Stomach (tissue), 9 donors: ENCODE results near the gene GRIA1. TPM values are rescaled to one million over a fixed set of nuclear protein-coding genes. Genes with fewer than 3 reads are reported as not detected.

Experiments used
- DNase-seq, 2 donors: peaks; one replicate each; pipeline versions ENCODE4 v3.0.0 to v3.0.0-alpha.2; 2013 to 2019
- H3K27ac ChIP-seq, 5 donors: fragments of 200-600 bp in 4 of 5; sonication (generic) in 4 of 5; one replicate each; pipeline ENCODE4 v1.5.1; 2013 to 2019; ENCODE audit warnings: mild to moderate bottlenecking in 1 of 5, moderate library complexity in 1 of 5
- H3K27me3 ChIP-seq, 3 donors: fragments of 200-600 bp; sonication (generic); one replicate each; pipeline ENCODE4 v1.5.1; 2017 to 2019; ENCODE audit warnings: mixed run types in 1 of 3
- H3K36me3 ChIP-seq, 4 donors: fragments of 200-600 bp; sonication (generic); 1 replicate in 3 of 4; 2 replicates in 1 of 4; pipeline ENCODE4 v1.5.1; 2016 to 2019
- H3K4me1 ChIP-seq, 4 donors: fragments of 200-600 bp; sonication (generic); one replicate each; pipeline ENCODE4 v1.5.1; 2016 to 2019
- H3K4me3 ChIP-seq, 4 donors: fragments of 200-600 bp; sonication (generic) in 3 of 4; one replicate each; pipeline ENCODE4 v1.5.1; 2016 to 2019; ENCODE audit warnings: mild to moderate bottlenecking in 1 of 4
- H3K9me3 ChIP-seq, 4 donors: fragments of 200-600 bp; sonication (generic); one replicate each; pipeline ENCODE4 v1.5.1; 2016 to 2019
- EP300 ChIP-seq: sonication (generic); formaldehyde crosslinking; IDR thresholded peaks from one replicate; pipeline ENCODE4 v1.6.1; 2017; ENCODE audit warnings: antibody characterized with exemption
- POLR2A ChIP-seq, 4 donors: fragments of 450-650 bp; IDR thresholded peaks; one replicate each; pipeline ENCODE4 v1.6.1; 2016; ENCODE audit warnings: antibody characterized with exemption in 4 of 4, control low read depth in 2 of 4, mild to moderate bottlenecking in 1 of 4, moderate library complexity in 1 of 4
- POLR2AphosphoS5 ChIP-seq, 3 donors: sonication (generic); formaldehyde crosslinking; IDR thresholded peaks; one replicate each; pipeline ENCODE4 v1.6.1; 2016; ENCODE audit warnings: antibody characterized with exemption in 3 of 3
- WGBS, 5 donors: extraction: QIAGEN DNeasy Blood & Tissue Kit in 3 of 5; methylation state at CpG; one replicate each; pipeline versions ENCODE4 v1.1.5 to v1.1.7; 2013 to 2018; 5-methylcytosine and 5-hydroxymethylcytosine counted together
- intact Hi-C: fragments of 100-400 bp; cut with DNase I; formaldehyde crosslinking; loops from one replicate; pipeline ENCODE4 v1.15.1; 2023; ENCODE audit warnings: low total_unique reads
- polyA plus RNA-seq, 3 donors: library from polyadenylated mRNA; stranded (reverse); fragments of 200-250 nt; gene quantifications; one replicate each; pipeline ENCODE4 v1.2.3, GENCODE V29; 2013
- total RNA-seq, 5 donors: library from RNA; depleted of rRNA; stranded (reverse); fragments of >200 nt; gene quantifications; one replicate each; pipeline versions ENCODE4 v1.1.0 to v1.2.3, GENCODE V29; 2014 to 2016
- TF ChIP-seq, protein P1 (sequence below), 7 experiments: fragments of 450-650 bp in 4 of 7; fragments of 200-600 bp in 3 of 7; sonication (generic) in 3 of 7; IDR thresholded peaks; one replicate each; pipeline ENCODE4 v1.5.1; 2016 to 2019; ENCODE audit warnings: antibody characterized with exemption in 7 of 7, control low read depth in 2 of 7, mild to moderate bottlenecking in 1 of 7
- donor health status: healthy with polysubstance abuse.
- donor health status: Bipolar disorder and iron deficiency.
- donor health status: healthy.

GRIA1 gene
- total and polyA plus RNA-seq, 8 donors, result 0.03 to 2.6 (median 0.29) TPM; not detected in 3

DNA sequence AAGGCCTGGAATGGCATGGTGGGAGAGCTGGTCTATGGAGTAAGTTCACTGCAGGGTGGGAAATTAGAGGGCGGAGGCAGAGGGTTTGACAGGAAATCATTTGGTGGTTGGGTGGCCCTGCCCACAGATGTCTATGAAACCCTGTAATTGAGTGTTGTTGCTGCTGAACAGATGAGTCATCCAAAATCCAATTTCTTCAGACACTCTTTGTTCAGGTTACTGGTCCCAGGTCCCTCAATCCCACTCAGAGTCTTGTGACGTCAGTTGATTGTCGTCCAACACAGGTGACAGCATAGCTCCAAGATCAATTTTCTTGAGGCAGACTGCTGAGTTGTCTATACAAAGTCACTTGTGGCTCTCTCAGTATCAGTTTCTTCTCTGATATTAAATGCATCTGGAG is 208.6 kb downstream of the GRIA1 start:
- DNase-seq, result no peak
- intact Hi-C loops, result no loop called here
- WGBS, 5 donors, result 67 to 95% (median 74%) methylated on average over 3 of the region's 3 CpGs

DNA sequence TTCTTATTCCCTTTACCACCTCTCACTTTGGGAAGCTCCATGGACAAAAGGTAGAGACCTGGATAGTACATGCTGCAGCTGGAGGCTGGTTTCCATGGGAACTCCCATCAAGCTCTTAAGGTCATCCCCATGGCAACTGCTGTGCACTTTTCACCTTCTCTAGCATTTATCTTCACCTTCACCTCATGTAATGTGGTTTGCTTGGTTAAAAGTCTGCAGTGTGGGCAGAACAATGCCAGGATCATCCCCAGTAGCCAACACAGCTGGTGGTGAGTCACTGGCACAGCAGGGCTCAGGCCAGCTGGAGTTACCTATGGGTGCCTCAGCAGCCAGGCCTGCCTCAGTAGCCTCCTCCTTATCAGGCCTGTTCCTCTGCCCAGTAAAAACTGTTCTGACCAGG is 210.5 kb downstream of the GRIA1 start:
- Histone ChIP-seq H3K9me3 (no peaks in the 10 kb centered on the region), H3K27ac (no peak overlapping the region), H3K4me1 (no peaks in the 10 kb centered on the region), H3K27me3 (no peaks in the 10 kb centered on the region), H3K36me3 (no peaks in the 10 kb centered on the region), H3K4me3 (no peak overlapping the region)
- TF ChIP-seq, protein P1, sequence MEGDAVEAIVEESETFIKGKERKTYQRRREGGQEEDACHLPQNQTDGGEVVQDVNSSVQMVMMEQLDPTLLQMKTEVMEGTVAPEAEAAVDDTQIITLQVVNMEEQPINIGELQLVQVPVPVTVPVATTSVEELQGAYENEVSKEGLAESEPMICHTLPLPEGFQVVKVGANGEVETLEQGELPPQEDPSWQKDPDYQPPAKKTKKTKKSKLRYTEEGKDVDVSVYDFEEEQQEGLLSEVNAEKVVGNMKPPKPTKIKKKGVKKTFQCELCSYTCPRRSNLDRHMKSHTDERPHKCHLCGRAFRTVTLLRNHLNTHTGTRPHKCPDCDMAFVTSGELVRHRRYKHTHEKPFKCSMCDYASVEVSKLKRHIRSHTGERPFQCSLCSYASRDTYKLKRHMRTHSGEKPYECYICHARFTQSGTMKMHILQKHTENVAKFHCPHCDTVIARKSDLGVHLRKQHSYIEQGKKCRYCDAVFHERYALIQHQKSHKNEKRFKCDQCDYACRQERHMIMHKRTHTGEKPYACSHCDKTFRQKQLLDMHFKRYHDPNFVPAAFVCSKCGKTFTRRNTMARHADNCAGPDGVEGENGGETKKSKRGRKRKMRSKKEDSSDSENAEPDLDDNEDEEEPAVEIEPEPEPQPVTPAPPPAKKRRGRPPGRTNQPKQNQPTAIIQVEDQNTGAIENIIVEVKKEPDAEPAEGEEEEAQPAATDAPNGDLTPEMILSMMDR (IDR thresholded peaks at IDR 0.05), result no peak
- TF ChIP-seq POLR2A (IDR thresholded peaks at IDR 0.05) (no peak), POLR2AphosphoS5 (IDR thresholded peaks at IDR 0.05) (no peak), EP300 (no peak)
- DNase-seq, result no peak
- intact Hi-C loops, result no loop called here

More for the DNA sequence above, 208.6 kb downstream of the GRIA1 start:
- H3K27me3 ChIP-seq, result no peaks in the 10 kb centered on the region
- TF ChIP-seq POLR2AphosphoS5 (IDR thresholded peaks at IDR 0.05) (no peak), POLR2A (IDR thresholded peaks at IDR 0.05) (no peak), EP300 (no peak)
- TF ChIP-seq, protein P1 (IDR thresholded peaks at IDR 0.05), result no peak
- H3K27ac ChIP-seq, result no peak overlapping the region
- H3K4me3 ChIP-seq, result no peak overlapping the region
- H3K4me1 ChIP-seq, result no peaks in the 10 kb centered on the region
- no peaks in the 10 kb centered on the region for H3K9me3 ChIP-seq
- no peaks in the 10 kb centered on the region for H3K36me3 ChIP-seq

DNA sequence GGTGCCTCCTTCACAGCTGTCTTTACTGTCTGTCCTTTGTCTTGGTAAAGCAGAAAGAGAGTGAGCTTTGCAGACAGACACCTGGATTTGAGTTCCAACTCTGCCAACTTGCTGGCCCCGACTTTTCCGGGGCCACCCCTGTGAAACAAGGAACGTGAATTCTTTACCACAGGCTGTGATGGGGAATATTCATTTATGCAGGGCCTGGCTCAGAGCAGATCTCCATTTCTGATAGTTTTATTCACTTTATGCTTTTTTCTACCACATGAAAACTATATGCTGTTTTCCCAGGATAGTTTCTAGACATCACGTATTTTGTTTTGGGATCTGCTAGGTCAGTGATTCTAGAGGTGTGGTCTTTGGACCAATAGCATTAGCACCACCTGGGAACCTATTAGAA is 211.8 kb downstream of the GRIA1 start:
- TF ChIP-seq POLR2AphosphoS5 (IDR thresholded peaks at IDR 0.05), result no peak
- TF ChIP-seq POLR2A (IDR thresholded peaks at IDR 0.05), result no peak
- TF ChIP-seq, protein P1 (IDR thresholded peaks at IDR 0.05), result no peak
- TF ChIP-seq EP300, result no peak
- Histone ChIP-seq H3K27me3 (no peaks in the 10 kb centered on the region), H3K4me1 (no peaks in the 10 kb centered on the region), H3K4me3 (no peak overlapping the region), H3K9me3 (no peaks in the 10 kb centered on the region), H3K36me3 (no peaks in the 10 kb centered on the region), H3K27ac (no peak overlapping the region)
- no peak for DNase-seq
- intact Hi-C loops, result no loop called here
- 77 to 86% (median 83%) methylated on average over 4 of the region's 4 CpGs for WGBS, 5 donors

GRCh38 chr5:153704110-153704509 is 213.6 kb downstream of the GRIA1 start:
- Histone ChIP-seq H3K4me1 (no peaks in the 10 kb centered on the region), H3K9me3 (no peaks in the 10 kb centered on the region), H3K4me3 (no peak overlapping the region), H3K27ac (no peak overlapping the region), H3K27me3 (no peaks in the 10 kb centered on the region), H3K36me3 (no peaks in the 10 kb centered on the region)
- intact Hi-C loops, result no loop called here
- TF ChIP-seq, protein P1 (IDR thresholded peaks at IDR 0.05), result no peak
- TF ChIP-seq POLR2AphosphoS5 (IDR thresholded peaks at IDR 0.05), result no peak
- no peak for TF ChIP-seq POLR2A (IDR thresholded peaks at IDR 0.05)
- no peak for TF ChIP-seq EP300
- no peak for DNase-seq
